ENCODE results near the gene DEFB112. TPM values are rescaled to one million over a fixed set of nuclear protein-coding genes. Genes with fewer than 3 reads are reported as not detected.

DEFB112 gene
- total RNA-seq, result not detected in 2 replicates

DNA sequence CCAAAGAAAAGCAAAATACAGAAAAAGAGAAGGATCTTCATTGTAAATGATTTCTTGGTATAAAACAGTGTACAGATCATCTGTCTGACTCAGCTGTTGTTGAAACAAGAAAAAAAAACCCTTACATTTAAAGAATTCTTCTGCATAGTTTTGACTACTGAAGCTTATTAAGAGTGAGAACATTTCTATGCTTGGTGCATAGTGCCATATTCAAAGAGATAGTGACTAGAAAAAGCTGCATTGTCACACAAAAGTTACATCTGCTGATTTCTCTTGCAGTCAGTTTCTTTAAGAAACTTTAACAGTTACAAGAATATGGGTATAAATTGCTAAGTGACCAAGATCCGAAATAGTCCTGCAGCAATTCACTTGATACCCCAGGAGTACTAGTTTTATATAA is at the start of gene DEFB112:
Gene DEFB112, minus strand, starts transcription at position 101 of the 400 bp plus-strand sequence. Its CDS starts 60 bp downstream, at position 41.

GRCh38 chr6:50021894-50022293 is 27.8 kb downstream of the DEFB112 start, which contains the start of gene DEFB110:
DEFB110 (minus strand) TSS chr6:50021994; CDS start chr6:50021935, 59 bp downstream.

Other genes with a start within 250 kb of the DEFB112 start
- gene CRISP1, start 183.4 kb downstream of the DEFB112 start, total RNA-seq, result not detected in 2 replicates
- not detected in 2 replicates for gene DEFB114, start 85.8 kb downstream of the DEFB112 start, total RNA-seq
- gene DEFB113, start 80.3 kb downstream of the DEFB112 start, total RNA-seq, result not detected in 2 replicates
- not detected in 2 replicates for gene DEFB110, start 27.9 kb downstream of the DEFB112 start, total RNA-seq